HK-2 (cell line): ENCODE results near the gene GCK.

Source experiments
- DNase-seq: peaks from one replicate; pipeline ENCODE4 v3.0.0-alpha.2; 2018; ENCODE audit not compliant: unreplicated experiment

GCK gene

GRCh38 chr7:44189286-44189992 lies at the start of gene GCK:
GCK (minus strand) TSS chr7:44189439; CDS start chr7:44188953, 486 bp downstream.
- DNase-seq: no peak

GRCh38 chr7:44238116-44238695 lies 49.0 kb upstream of the GCK start:
- no peak for DNase-seq

GRCh38 chr7:44237696-44238095 lies 48.5 kb upstream of the GCK start:
- no peak for DNase-seq

- DNase-seq: no peak
Measured at GRCh38 chr7:44236333-44236728, 47.1 kb upstream of the GCK start.

GRCh38 chr7:44235582-44236332 lies 46.5 kb upstream of the GCK start:
- DNase-seq: no peak

- DNase-seq: no peak
Measured at GRCh38 chr7:44235066-44235465, 45.8 kb upstream of the GCK start.

GRCh38 chr7:44232901-44233715 lies 43.9 kb upstream of the GCK start:
- DNase-seq: no peak

- DNase-seq: no peak
Measured at GRCh38 chr7:44232396-44232795, 43.2 kb upstream of the GCK start.

GRCh38 chr7:44231088-44231487 lies 41.8 kb upstream of the GCK start:
- DNase-seq: no peak

- no peak for DNase-seq
Measured at GRCh38 chr7:44230286-44230685, 41.0 kb upstream of the GCK start.

GRCh38 chr7:44229546-44230105 lies 40.4 kb upstream of the GCK start:
- no peak for DNase-seq

GRCh38 chr7:44228571-44229350 lies 39.5 kb upstream of the GCK start:
- no peak for DNase-seq

GRCh38 chr7:44227911-44228310 lies 38.7 kb upstream of the GCK start:
- no peak for DNase-seq

GRCh38 chr7:44226396-44226753 lies 37.1 kb upstream of the GCK start:
- no peak for DNase-seq

GRCh38 chr7:44225566-44226395 lies 36.5 kb upstream of the GCK start:
- no peak for DNase-seq

- no peak for DNase-seq
Measured at GRCh38 chr7:44224974-44225565, 35.8 kb upstream of the GCK start.

GRCh38 chr7:44224080-44224973 lies 35.1 kb upstream of the GCK start:
- DNase-seq: no peak

- DNase-seq: no peak
Measured at GRCh38 chr7:44223362-44224079, 34.3 kb upstream of the GCK start.
